H9 (cell line): ENCODE measurements around the gene CPLX1. TPM values are rescaled to one million over a fixed set of nuclear protein-coding genes. Genes with fewer than 3 reads are reported as not detected.

Experiments
- DNase-seq: peaks from one replicate; pipeline ENCODE4 v3.0.0-alpha.2; 2017
- H2AFZ ChIP-seq: one replicate; pipeline ENCODE4 v1.6.1; 2013; ENCODE audit warnings: mild to moderate bottlenecking, low read length, control low read depth, moderate library complexity
- H2AK5ac ChIP-seq: 2 replicates; pipeline ENCODE4 v1.6.1; 2013; ENCODE audit warnings: low read length, control low read depth, mixed read lengths; ENCODE audit not compliant: insufficient read length
- H2BK120ac ChIP-seq: one replicate; pipeline ENCODE4 v1.6.1; 2013; ENCODE audit warnings: low read depth, mild to moderate bottlenecking, low read length, control low read depth, inconsistent platforms; ENCODE audit not compliant: poor library complexity, severe bottlenecking
- H2BK12ac ChIP-seq: 2 replicates; pipeline ENCODE4 v1.6.1; 2013; ENCODE audit warnings: low read length, control low read depth, mixed read lengths, low read depth; ENCODE audit not compliant: insufficient read length
- H2BK15ac ChIP-seq: 2 replicates; pipeline ENCODE4 v1.6.1; 2013; ENCODE audit warnings: low read depth, low read length, control low read depth
- H2BK20ac ChIP-seq: one replicate; pipeline ENCODE4 v1.6.1; 2013; ENCODE audit warnings: low read depth, mild to moderate bottlenecking, low read length, control low read depth, inconsistent platforms; ENCODE audit not compliant: poor library complexity, severe bottlenecking
- H2BK5ac ChIP-seq: 2 replicates; pipeline ENCODE4 v1.6.1; 2013; ENCODE audit warnings: low read length, control low read depth, mixed read lengths; ENCODE audit not compliant: insufficient read length
- H3K14ac ChIP-seq: 2 replicates; pipeline ENCODE4 v1.6.1; 2013; ENCODE audit warnings: low read length, control low read depth; ENCODE audit not compliant: insufficient read depth
- H3K18ac ChIP-seq: 2 replicates; pipeline ENCODE4 v1.6.1; 2013; ENCODE audit warnings: low read depth, mild to moderate bottlenecking, mixed read lengths, low read length, control low read depth; ENCODE audit not compliant: insufficient read length
- H3K23ac ChIP-seq: 2 replicates; pipeline ENCODE4 v1.6.1; 2013; ENCODE audit warnings: low read length, control low read depth, mixed read lengths, low read depth; ENCODE audit not compliant: insufficient read length
- H3K23me2 ChIP-seq: 2 replicates; pipeline ENCODE4 v1.6.1; 2013; ENCODE audit warnings: low read depth, mild to moderate bottlenecking, mixed read lengths, low read length, control low read depth; ENCODE audit not compliant: insufficient read length, poor library complexity, severe bottlenecking
- H3K27ac ChIP-seq: 2 replicates; pipeline ENCODE4 v1.5.1; 2013; ENCODE audit warnings: low read length, control low read depth, mixed read lengths, low read depth; ENCODE audit not compliant: insufficient read length
- H3K27me3 ChIP-seq: 2 replicates; pipeline ENCODE4 v1.6.1; 2013; ENCODE audit warnings: low read length, control low read depth, inconsistent platforms; ENCODE audit not compliant: insufficient read depth
- H3K4ac ChIP-seq: 2 replicates; pipeline ENCODE4 v1.6.1; 2013; ENCODE audit warnings: low read depth, mild to moderate bottlenecking, control low read depth, inconsistent platforms, low read length, moderate library complexity
- H3K4me1 ChIP-seq: 2 replicates; pipeline ENCODE4 v1.6.1; 2013; ENCODE audit warnings: low read length, control low read depth, inconsistent platforms; ENCODE audit not compliant: insufficient read depth
- H3K4me2 ChIP-seq: 2 replicates; pipeline ENCODE4 v1.6.1; 2013; ENCODE audit warnings: low read length, control low read depth, mixed read lengths; ENCODE audit not compliant: insufficient read length, insufficient read depth
- H3K56ac ChIP-seq: 2 replicates; pipeline ENCODE4 v1.6.1; 2013; ENCODE audit warnings: low read depth, mild to moderate bottlenecking, mixed read lengths, low read length, control low read depth; ENCODE audit not compliant: insufficient read length
- H3K79me1 ChIP-seq: 2 replicates; pipeline ENCODE4 v1.6.1; 2013; ENCODE audit warnings: low read depth, mild to moderate bottlenecking, moderate library complexity, low read length, control low read depth, inconsistent platforms; ENCODE audit not compliant: insufficient read depth, poor library complexity, severe bottlenecking
- H3K79me2 ChIP-seq: 2 replicates; pipeline ENCODE4 v1.6.1; 2013; ENCODE audit warnings: low read length, control low read depth, inconsistent platforms; ENCODE audit not compliant: insufficient read depth
- H3K9ac ChIP-seq: 2 replicates; pipeline ENCODE4 v1.6.1; 2013; ENCODE audit warnings: low read length, control low read depth, mixed read lengths; ENCODE audit not compliant: insufficient read length; ENCODE audit errors: extremely low read depth
- H3K9me3 ChIP-seq: one replicate; pipeline ENCODE4 v1.6.1; 2013; ENCODE audit warnings: low read depth, low read length, inconsistent platforms; ENCODE audit not compliant: control insufficient read depth
- H3T11ph ChIP-seq: one replicate; pipeline ENCODE4 v1.6.1; 2013; ENCODE audit warnings: mild to moderate bottlenecking, low read length, control low read depth, inconsistent platforms
- H4K20me1 ChIP-seq: one replicate; pipeline ENCODE4 v1.6.1; 2013; ENCODE audit not compliant: control insufficient read depth, insufficient read length, insufficient read depth
- H4K5ac ChIP-seq: 2 replicates; pipeline ENCODE4 v1.6.1; 2013; ENCODE audit warnings: low read depth, mild to moderate bottlenecking, mixed read lengths, low read length, control low read depth; ENCODE audit not compliant: insufficient read length
- H4K8ac ChIP-seq: replicated peaks from 2 replicates; pipeline ENCODE4 v1.6.1; 2013; ENCODE audit warnings: low read length, control low read depth, mixed read lengths, low read depth; ENCODE audit not compliant: insufficient read length
- H4K91ac ChIP-seq: 2 replicates; pipeline ENCODE4 v1.6.1; 2013; ENCODE audit warnings: low read depth, mild to moderate bottlenecking, moderate library complexity, mixed read lengths, low read length, control low read depth; ENCODE audit not compliant: insufficient read length
- H3K27ac Mint-ChIP-seq, 3 experiments: 2 replicates in 2 of 3; 3 replicates in 1 of 3; pipeline ENCODE4 v1.8.0; 2020 to 2021; ENCODE audit warnings: mixed read lengths in 3 of 3, mild to moderate bottlenecking in 1 of 3, moderate library complexity in 1 of 3
- H3K27me3 Mint-ChIP-seq: 2 replicates; pipeline ENCODE4 v1.8.0; 2021; ENCODE audit warnings: low read depth, mild to moderate bottlenecking, moderate library complexity, mixed read lengths
- H3K36me3 Mint-ChIP-seq, 3 experiments: 2 replicates in 2 of 3; 3 replicates in 1 of 3; pipeline ENCODE4 v1.8.0; 2020 to 2021; ENCODE audit warnings: low read depth in 3 of 3, mixed read lengths in 3 of 3; ENCODE audit not compliant: insufficient read depth in 1 of 3
- H3K4me1 Mint-ChIP-seq, 2 experiments: 2 replicates each; pipeline ENCODE4 v1.8.0; 2020; ENCODE audit warnings: mixed read lengths in 2 of 2
- H3K4me3 Mint-ChIP-seq, 2 experiments: 2 replicates in 1 of 2; 3 replicates in 1 of 2; pipeline ENCODE4 v1.8.0; 2020 to 2021; ENCODE audit warnings: mild to moderate bottlenecking in 2 of 2, mixed read lengths in 2 of 2, moderate library complexity in 1 of 2
- H3K9me3 Mint-ChIP-seq, 2 experiments: 2 replicates in 1 of 2; 3 replicates in 1 of 2; pipeline ENCODE4 v1.8.0; 2020; ENCODE audit warnings: mild to moderate bottlenecking in 2 of 2, mixed read lengths in 2 of 2, moderate library complexity in 1 of 2
- WGBS: extraction: QIAGEN DNeasy Blood & Tissue Kit; methylation state at CpG from one replicate; pipeline ENCODE4 v1.1.7; 2013; ENCODE audit warnings: missing lambda C conversion rate, low lambda C conversion rate, mixed read lengths; ENCODE audit not compliant: insufficient read length; ENCODE audit errors: extremely low coverage; 5-methylcytosine and 5-hydroxymethylcytosine counted together
- total RNA-seq: library from RNA; stranded (reverse); gene quantifications from 2 replicates; pipeline ENCODE4 v1.2.1, GENCODE V29; 2021
- TF ChIP-seq, protein P1 (sequence below): fragments of 200-600 bp; sonication (generic); conservative IDR thresholded peaks from 3 replicates; pipeline ENCODE4 v1.8.0; 2021; ENCODE audit warnings: antibody characterized with exemption, mild to moderate bottlenecking

CPLX1 gene
- total RNA-seq, 1 experiment from 2014 or later: 0.90 TPM

DNA sequence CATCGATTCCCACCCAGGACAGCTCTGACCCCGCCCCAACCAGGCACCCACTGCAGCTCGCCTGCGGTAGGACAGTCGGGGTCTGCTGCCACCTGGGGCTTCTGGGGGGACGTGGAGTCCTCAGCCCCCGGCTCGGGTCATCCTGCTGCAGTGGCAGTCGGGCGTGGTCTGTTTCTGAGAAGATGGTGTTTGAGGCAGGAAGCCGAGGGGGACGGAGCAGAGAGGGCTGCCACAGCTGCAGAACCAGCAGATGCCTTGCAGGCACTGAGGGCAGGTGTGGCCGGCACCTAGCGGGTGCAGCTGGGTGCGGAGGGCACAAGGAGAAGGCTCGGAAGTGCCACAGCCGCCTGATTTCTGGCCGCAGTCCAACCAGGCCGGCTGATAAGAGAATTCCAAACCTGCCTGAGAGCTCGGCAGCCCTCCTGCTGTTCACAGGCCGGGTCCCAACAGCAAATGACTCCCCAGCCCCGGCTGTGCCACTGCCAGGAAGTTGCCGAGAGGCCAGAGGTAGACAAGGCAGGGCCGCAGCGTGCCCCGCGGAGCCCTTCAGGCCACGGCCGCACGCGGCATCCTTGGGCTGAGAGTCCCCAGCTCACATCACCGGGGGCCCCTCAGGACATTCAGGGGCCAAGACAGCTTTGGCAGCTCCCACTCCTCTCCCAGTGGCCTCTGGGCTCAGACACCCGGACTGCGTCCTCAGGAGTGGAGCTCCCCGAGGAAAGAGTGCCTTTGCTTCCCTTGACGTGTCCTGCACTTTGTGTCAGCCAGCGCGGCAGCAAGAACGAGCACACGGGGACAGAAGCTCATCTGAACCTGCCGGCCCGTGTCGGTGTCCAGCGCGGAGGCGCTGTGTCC, 9.4 kb upstream of the CPLX1 start:
- DNase-seq: no peak
- TF ChIP-seq, protein P1, sequence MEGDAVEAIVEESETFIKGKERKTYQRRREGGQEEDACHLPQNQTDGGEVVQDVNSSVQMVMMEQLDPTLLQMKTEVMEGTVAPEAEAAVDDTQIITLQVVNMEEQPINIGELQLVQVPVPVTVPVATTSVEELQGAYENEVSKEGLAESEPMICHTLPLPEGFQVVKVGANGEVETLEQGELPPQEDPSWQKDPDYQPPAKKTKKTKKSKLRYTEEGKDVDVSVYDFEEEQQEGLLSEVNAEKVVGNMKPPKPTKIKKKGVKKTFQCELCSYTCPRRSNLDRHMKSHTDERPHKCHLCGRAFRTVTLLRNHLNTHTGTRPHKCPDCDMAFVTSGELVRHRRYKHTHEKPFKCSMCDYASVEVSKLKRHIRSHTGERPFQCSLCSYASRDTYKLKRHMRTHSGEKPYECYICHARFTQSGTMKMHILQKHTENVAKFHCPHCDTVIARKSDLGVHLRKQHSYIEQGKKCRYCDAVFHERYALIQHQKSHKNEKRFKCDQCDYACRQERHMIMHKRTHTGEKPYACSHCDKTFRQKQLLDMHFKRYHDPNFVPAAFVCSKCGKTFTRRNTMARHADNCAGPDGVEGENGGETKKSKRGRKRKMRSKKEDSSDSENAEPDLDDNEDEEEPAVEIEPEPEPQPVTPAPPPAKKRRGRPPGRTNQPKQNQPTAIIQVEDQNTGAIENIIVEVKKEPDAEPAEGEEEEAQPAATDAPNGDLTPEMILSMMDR: no peak

More for the DNA sequence above, 9.4 kb upstream of the CPLX1 start:
- H2BK12ac ChIP-seq: no peak overlapping the region
- H2BK20ac ChIP-seq: no peak overlapping the region
- no peaks in the 10 kb centered on the region for H3K4me1 ChIP-seq
- no peak overlapping the region for H2AK5ac ChIP-seq
- H3K4ac ChIP-seq: no peak overlapping the region
- no peak overlapping the region for H3K56ac ChIP-seq
- no peak overlapping the region for H4K8ac ChIP-seq
- H3K27me3 ChIP-seq: no peaks in the 10 kb centered on the region
- Mint-ChIP-seq H3K36me3 (peaks cover 0 to 3% (median 0%) of the 10 kb centered on the region in 3 experiments; a peak in 3 of 7 replicates), H3K9me3 (peaks cover 13 to 17% of the 10 kb centered on the region in 2 experiments; a peak in 4 of 5 replicates), H3K4me1 (no peaks in the 10 kb centered on the region), H3K27me3 (peaks cover 32% of the 10 kb centered on the region), H3K4me3 (no peak overlapping the region), H3K27ac (no peak overlapping the region)
- WGBS: no CpG with 5 or more reads among the region's 46 CpGs
- no peak overlapping the region for H4K5ac ChIP-seq
- no peaks in the 10 kb centered on the region for H3K9me3 ChIP-seq
- no peak overlapping the region for H2BK120ac ChIP-seq
- no peaks in the 10 kb centered on the region for H4K20me1 ChIP-seq
- H2BK5ac ChIP-seq: no peak overlapping the region
- H3K23me2 ChIP-seq: no peaks in the 10 kb centered on the region
- H3K14ac ChIP-seq: no peak overlapping the region; the same call in 1 of the 2 replicates
- H3K79me1 ChIP-seq: no peaks in the 10 kb centered on the region
- no peak overlapping the region for H3K18ac ChIP-seq
- H2BK15ac ChIP-seq: no peak overlapping the region
- no peak overlapping the region for H3K9ac ChIP-seq
- H3K27ac ChIP-seq: no peak overlapping the region
- no peak overlapping the region for H3K4me2 ChIP-seq
- no peak overlapping the region for H3K23ac ChIP-seq
- H4K91ac ChIP-seq: no peak overlapping the region
- H2AFZ ChIP-seq: no peak overlapping the region
- H3K79me2 ChIP-seq: no peaks in the 10 kb centered on the region
- H3T11ph ChIP-seq: no peak overlapping the region
